PFSK-1 (cell line): Measurements from ENCODE around the gene MRPS18B.

Source experiments
- POLR2AphosphoS5 ChIP-seq: IDR thresholded peaks from 2 replicates; pipeline ENCODE4 v1.6.1; 2012; ENCODE audit warnings: low read depth, mild to moderate bottlenecking, control low read depth, low read length, moderate library complexity
- SIN3A ChIP-seq: IDR thresholded peaks from 2 replicates; pipeline ENCODE4 v1.6.1; 2012; ENCODE audit warnings: mild to moderate bottlenecking, low read length, moderate library complexity, borderline replicate concordance; ENCODE audit not compliant: insufficient read depth
- TAF1 ChIP-seq: IDR thresholded peaks from 2 replicates; pipeline ENCODE4 v1.6.1; 2012; ENCODE audit warnings: low read length, control low read depth, borderline replicate concordance; ENCODE audit not compliant: insufficient read depth

DNA sequence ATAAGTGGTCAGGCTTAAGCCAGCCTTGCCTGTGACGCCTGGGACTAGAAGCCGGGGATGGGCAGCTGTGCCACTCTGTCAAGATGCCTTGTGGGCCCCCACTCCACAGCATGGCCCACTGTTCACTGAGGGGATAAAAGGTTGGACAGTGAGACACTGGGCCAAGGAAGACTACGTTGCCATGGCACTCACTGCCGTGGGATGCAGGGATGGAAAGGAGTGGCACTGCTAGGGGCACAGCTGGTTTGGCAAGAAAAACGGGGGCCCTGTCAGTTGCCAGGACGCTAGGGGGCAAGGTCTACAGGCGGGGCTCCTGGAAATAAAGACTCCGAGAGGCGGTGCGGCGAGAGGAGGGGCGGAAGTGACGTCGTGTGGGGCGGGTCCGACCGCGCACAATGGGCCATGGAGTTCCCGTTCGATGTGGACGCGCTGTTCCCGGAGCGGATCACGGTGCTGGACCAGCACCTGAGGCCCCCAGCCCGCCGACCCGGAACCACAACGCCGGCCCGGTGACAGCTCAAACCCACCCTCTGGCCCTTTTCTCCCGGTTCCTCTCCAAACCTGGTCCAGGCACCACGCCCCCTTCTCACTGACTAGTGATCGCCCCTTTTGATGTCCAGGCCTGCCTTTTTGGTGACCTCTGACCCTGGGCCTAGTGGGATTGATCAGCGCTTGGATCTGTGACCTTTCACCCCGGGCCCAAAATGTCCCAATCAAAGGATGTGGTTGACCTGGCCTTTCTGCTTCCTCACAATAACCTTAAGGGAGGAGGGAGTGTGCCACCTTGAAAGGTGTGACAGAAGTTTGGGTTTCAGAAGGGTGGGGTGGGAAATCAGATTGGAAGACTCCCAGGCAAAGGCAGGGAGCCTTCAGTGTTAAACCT is 9.1 kb downstream of the MRPS18B start, which contains the start of gene ATAT1:
- TF ChIP-seq POLR2AphosphoS5 (peak; percentile 85), SIN3A (peak; percentile 44; the same call in 1 of the 2 replicates), TAF1 (no peak)
